GM20000 (cell line): ENCODE data around the gene GRIP1.

Experiments
- DNase-seq: peaks from one replicate; pipeline ENCODE4 v3.0.0; 2012; ENCODE audit warnings: low spot score
- TF ChIP-seq, protein P1 (sequence below): IDR thresholded peaks from 2 replicates; pipeline ENCODE4 v1.5.1; 2012; ENCODE audit warnings: mild to moderate bottlenecking, control low read depth; ENCODE audit errors: extremely low read depth, missing control alignments

GRIP1 gene

DNA sequence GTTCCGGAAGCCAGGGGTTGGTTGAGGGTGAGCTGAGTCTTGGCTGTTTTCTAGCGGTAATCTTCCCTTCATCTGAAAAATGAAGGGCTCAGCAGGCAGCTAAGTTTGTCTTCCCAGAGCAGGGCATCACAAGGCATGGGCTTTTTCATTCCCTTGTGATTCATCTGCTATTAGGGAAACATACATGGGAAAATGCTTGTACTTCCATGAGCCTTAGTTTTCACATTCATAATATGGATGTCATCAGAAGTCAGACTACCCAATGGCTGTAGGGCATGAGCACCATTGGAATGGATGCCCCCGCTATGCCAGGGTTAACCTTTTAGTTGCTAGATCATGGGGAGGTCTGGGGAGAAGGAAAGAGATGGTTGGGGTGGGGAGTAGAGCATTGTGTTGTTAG is 357.9 kb downstream of the GRIP1 start:
- TF ChIP-seq, protein P1, sequence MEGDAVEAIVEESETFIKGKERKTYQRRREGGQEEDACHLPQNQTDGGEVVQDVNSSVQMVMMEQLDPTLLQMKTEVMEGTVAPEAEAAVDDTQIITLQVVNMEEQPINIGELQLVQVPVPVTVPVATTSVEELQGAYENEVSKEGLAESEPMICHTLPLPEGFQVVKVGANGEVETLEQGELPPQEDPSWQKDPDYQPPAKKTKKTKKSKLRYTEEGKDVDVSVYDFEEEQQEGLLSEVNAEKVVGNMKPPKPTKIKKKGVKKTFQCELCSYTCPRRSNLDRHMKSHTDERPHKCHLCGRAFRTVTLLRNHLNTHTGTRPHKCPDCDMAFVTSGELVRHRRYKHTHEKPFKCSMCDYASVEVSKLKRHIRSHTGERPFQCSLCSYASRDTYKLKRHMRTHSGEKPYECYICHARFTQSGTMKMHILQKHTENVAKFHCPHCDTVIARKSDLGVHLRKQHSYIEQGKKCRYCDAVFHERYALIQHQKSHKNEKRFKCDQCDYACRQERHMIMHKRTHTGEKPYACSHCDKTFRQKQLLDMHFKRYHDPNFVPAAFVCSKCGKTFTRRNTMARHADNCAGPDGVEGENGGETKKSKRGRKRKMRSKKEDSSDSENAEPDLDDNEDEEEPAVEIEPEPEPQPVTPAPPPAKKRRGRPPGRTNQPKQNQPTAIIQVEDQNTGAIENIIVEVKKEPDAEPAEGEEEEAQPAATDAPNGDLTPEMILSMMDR, result no peak
- no peak for DNase-seq

DNA sequence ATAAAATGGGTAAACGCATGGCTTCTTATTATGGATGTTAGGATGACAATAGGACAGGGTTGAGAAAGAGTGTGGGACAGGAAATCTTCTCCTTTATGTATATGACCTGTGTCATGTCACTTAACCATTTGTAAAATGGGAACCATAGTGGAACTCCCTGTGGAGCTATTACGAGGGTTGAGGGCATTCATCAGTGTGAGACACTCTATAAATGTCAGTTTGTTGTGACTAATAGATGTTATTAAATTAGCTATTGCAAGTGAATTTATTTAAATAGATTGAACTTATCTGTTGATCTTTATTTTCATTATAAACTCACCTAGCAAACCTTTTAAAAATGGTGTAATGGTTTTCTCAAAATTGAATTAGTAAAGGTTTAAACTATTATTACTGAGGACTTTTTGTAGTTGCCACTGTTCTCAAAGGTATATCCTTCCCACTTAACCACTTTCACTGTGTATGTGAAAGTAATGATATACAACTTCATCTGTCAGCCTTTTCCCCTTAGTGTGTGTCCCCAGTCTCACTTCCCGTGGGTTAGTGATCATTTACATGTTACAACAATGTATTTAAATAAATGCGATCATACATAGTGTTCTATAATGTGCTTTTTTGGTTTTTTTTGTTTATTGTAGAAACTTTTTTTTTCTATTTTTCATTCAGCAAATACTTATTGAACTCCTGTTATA is 359.5 kb downstream of the GRIP1 start:
- TF ChIP-seq, protein P1, result no peak
- no peak for DNase-seq

DNA sequence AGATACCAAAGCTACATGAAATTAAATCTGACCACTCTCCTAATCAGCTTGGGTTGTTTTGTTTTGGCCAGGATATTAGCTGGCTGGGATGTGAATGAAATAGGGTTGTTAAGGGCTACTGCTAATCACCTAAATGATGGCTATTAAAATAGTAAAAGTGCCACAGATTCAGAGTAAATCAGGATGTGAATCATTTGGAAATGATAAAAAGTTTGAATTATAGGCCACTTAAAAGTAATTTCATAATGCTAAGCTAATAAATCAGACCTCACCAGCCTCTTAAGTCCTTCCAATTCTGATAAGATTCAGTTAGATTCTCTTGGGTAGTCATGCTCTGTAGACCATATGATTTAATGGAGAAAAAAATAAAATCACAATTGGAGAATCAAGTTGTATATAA is 364.6 kb downstream of the GRIP1 start:
- TF ChIP-seq, protein P1, result no peak

DNA sequence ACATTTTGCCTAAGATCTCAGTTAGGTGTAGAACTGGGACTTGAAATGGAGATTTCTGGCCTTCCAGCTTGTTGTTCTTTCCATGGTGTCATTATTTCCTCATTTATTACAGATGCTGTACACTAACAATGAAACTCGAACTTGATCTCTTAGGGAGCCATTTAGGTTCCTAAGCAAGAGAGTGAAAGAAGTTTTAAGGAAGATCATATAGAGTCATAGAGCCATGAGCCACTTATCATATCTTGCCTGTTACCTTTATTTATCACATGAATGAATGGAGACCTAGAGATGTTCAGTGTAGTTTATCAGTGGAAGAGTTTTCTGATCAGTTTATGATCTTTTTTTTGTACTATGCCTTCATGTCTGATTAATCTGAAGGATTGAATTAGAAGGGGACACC is 366.7 kb downstream of the GRIP1 start:
- TF ChIP-seq, protein P1, result no peak

More for the DNA sequence above, 364.6 kb downstream of the GRIP1 start:
- DNase-seq, result no peak

DNA sequence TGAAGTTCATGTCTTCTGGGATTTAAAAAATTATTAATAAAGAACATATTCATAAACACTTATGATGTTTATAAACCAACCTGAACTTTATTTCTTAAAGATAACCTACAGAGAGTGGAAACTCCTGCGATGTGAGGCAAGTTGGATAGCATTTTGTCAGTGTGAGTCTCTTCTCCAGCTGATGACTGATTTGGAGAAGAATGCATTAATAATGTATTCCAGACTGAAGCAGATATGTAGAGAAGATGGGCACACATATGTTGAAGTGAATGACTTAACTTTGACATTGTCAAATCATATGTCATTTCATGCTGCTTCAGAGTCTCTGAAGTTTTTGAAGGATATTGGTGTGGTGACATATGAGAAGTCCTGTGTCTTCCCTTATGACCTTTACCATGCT is 369.3 kb downstream of the GRIP1 start:
- no peak for DNase-seq
- TF ChIP-seq, protein P1, result no peak

More for the DNA sequence above, 366.7 kb downstream of the GRIP1 start:
- no peak for DNase-seq

DNA sequence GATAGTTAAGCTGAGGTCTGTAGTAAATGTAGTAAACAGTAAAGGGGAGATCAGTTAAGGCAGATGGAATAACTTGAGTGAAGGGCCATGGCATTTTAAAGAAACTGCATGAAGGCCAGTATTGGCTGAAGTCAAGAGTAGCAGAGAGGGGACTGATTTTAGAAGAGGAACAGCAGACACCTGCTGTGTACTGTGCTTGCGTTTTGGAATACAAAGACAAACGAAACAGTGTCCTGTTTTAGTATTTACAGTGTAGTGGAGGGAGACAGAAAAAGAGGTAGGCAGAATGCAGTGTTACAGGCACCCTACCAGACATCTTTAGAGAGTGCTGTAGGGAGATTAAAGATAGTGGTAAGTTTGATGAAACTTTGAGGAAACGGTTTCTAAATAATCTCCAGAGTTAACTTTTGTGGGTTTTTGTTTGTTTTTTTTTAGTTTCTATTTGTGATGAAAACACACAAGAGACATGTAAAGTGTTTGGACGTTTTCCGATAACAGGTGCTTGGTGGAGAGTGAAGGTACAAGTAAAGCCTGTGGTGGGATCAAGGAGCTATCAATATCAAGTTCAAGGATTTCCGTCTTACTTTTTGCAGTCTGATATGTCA is 374.5 kb downstream of the GRIP1 start:
- no peak for DNase-seq
- TF ChIP-seq, protein P1, result no peak

DNA sequence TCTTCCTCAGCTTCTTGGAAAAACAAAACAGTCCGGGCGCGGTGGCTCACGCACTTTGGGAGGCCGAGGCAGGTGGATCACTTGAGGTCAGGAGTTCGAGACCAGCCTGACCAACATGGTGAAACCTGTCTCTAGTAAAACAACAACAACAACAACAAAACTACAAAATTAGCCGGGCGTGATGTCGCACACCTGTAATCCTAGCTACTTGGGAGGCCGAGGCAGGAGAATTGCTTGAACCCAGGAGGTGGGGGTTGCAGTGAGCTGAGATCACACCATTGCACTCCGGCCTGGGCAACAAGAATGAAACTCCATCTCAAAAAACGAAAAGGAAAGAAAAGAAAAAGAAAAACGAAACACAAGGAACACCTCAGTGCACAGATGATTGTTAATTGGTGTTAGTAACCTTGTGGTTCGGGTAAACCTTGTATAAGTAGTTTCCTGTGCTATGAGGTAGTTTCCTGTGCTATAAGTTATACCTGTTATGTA is 375.5 kb downstream of the GRIP1 start:
- DNase-seq, result peak; percentile 38

DNA sequence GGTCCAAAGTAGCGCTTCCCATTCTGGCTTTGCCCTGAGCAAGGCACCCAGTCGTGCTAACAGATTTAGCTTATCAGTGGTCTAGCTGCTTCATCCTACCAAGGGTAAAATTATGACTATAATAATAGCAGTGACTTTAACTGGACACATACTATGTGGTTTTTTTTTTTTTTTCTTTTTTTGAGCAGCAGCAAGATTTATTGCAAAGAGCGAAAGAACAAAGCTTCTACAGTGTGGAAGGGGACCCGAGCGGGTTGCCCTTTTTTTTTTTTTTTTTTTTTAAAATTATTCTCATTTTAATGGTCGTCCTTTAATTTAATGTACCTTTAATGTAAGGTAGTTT is 376.1 kb downstream of the GRIP1 start:
- DNase-seq, result no peak
- TF ChIP-seq, protein P1, result no peak
